Activated gamma-delta T cell treated with Interleukin-2 at 50 U/mL for 16 hours (primary cell): Measurements from ENCODE around the gene GNG13.
"Not testable (repeated sequence)": the region's sequence is repeated elsewhere in the genome, so short reads cannot be mapped to it uniquely, and the experiment has no call there.

Source experiments
- DNase-seq: peaks from one replicate; pipeline ENCODE4 v3.0.0-alpha.2; 2020

GNG13 gene

GRCh38 chr16:831571-832413, 31.3 kb upstream of the GNG13 start:
- no peak for DNase-seq

- DNase-seq: no peak
Observed at GRCh38 chr16:830871-831570, 30.5 kb upstream of the GNG13 start.

GRCh38 chr16:830107-830870, 29.8 kb upstream of the GNG13 start:
- DNase-seq: no peak

GRCh38 chr16:828891-829290, 28.4 kb upstream of the GNG13 start:
- DNase-seq: no peak

GRCh38 chr16:827513-827912, 27.0 kb upstream of the GNG13 start:
- no peak for DNase-seq

- no peak for DNase-seq
Observed at GRCh38 chr16:825341-826061, 25.0 kb upstream of the GNG13 start.

GRCh38 chr16:824601-825000, 24.1 kb upstream of the GNG13 start:
- DNase-seq: no peak

GRCh38 chr16:824194-824593, 23.7 kb upstream of the GNG13 start:
- DNase-seq: no peak

GRCh38 chr16:822909-823297, 22.4 kb upstream of the GNG13 start:
- no peak for DNase-seq

GRCh38 chr16:822174-822908, 21.8 kb upstream of the GNG13 start:
- DNase-seq: no peak

- no peak for DNase-seq
Observed at GRCh38 chr16:821751-822150, 21.2 kb upstream of the GNG13 start.

- no peak for DNase-seq
Observed at GRCh38 chr16:820748-821147, 20.2 kb upstream of the GNG13 start.

GRCh38 chr16:820044-820408, 19.5 kb upstream of the GNG13 start:
- DNase-seq: not testable (repeated sequence)

GRCh38 chr16:819336-820043, 19.0 kb upstream of the GNG13 start:
- DNase-seq: no peak

- no peak for DNase-seq
Observed at GRCh38 chr16:818592-818991, 18.1 kb upstream of the GNG13 start.

- DNase-seq: no peak
Observed at GRCh38 chr16:818132-818531, 17.6 kb upstream of the GNG13 start.

- no peak for DNase-seq
Observed at GRCh38 chr16:817001-817906, 16.7 kb upstream of the GNG13 start.

GRCh38 chr16:815861-816260, 15.3 kb upstream of the GNG13 start:
- DNase-seq: no peak

GRCh38 chr16:814974-815373, 14.4 kb upstream of the GNG13 start:
- DNase-seq: no peak

- DNase-seq: no peak
Observed at GRCh38 chr16:813916-814412, 13.4 kb upstream of the GNG13 start.
